Heart left ventricle (tissue), 16 donors: ENCODE results near the gene NEB. TPM values are rescaled to one million over a fixed set of nuclear protein-coding genes. Genes with fewer than 3 reads are reported as not detected.

ENCODE experiments used
- ATAC-seq, 4 donors: fragments of 200-7000 bp; cut with Tn5 transposase; one replicate each; pipeline ENCODE4 v1.9.1; 2020 to 2022; ENCODE audit warnings: moderate library complexity in 4 of 4, mild to moderate bottlenecking in 3 of 4, moderate number of reproducible peaks in 1 of 4
- DNase-seq, 5 donors: peaks; one replicate each; pipeline ENCODE4 v3.0.0-alpha.2; 2020
- H3K27ac ChIP-seq, 12 donors: fragments of 200-600 bp; sonication (generic) in 4 of 12; one replicate each; pipeline versions ENCODE4 v1.5.0 to v1.8.0; 2016 to 2022; ENCODE audit warnings: mild to moderate bottlenecking in 2 of 12
- H3K27me3 ChIP-seq, 9 donors: fragments of 200-600 bp; sonication (generic) in 2 of 9; one replicate each; pipeline versions ENCODE4 v1.5.1 to v1.8.0; 2016 to 2022; ENCODE audit warnings: mild to moderate bottlenecking in 3 of 9
- H3K36me3 ChIP-seq, 9 donors: fragments of 200-600 bp; sonication (generic) in 2 of 9; one replicate each; pipeline versions ENCODE4 v1.5.0 to v1.8.0; 2018 to 2022; ENCODE audit warnings: mild to moderate bottlenecking in 2 of 9
- H3K4me1 ChIP-seq, 12 donors: fragments of 200-600 bp; sonication (generic) in 4 of 12; one replicate each; pipeline versions ENCODE4 v1.5.0 to v1.8.0; 2016 to 2022; ENCODE audit warnings: mild to moderate bottlenecking in 3 of 12
- H3K4me3 ChIP-seq, 12 donors: fragments of 200-600 bp; sonication (generic) in 4 of 12; one replicate each; pipeline versions ENCODE4 v1.5.0 to v1.8.0; 2017 to 2022; ENCODE audit warnings: mild to moderate bottlenecking in 9 of 12, moderate library complexity in 4 of 12
- H3K9me3 ChIP-seq, 12 donors: fragments of 200-600 bp; sonication (generic) in 4 of 12; one replicate each; pipeline versions ENCODE4 v1.5.0 to v1.8.0; 2016 to 2022; ENCODE audit warnings: mild to moderate bottlenecking in 1 of 12
- CTCF ChIP-seq, 12 donors: fragments of 200-600 bp; sonication (generic) in 4 of 12; IDR thresholded peaks; one replicate each; pipeline versions ENCODE4 v1.5.0 to v1.8.0; 2018 to 2022; ENCODE audit warnings: antibody characterized with exemption in 12 of 12, mild to moderate bottlenecking in 5 of 12
- POLR2A ChIP-seq, 2 donors: fragments of 450-650 bp; IDR thresholded peaks; one replicate each; pipeline ENCODE4 v1.6.1; 2017; ENCODE audit warnings: antibody characterized with exemption in 2 of 2, mild to moderate bottlenecking in 2 of 2, moderate library complexity in 2 of 2
- WGBS, 4 donors: extraction: QIAGEN DNeasy Blood & Tissue Kit in 2 of 4; methylation state at CpG; one replicate each; pipeline versions ENCODE4 v1.1.5 to v1.1.7; 2013 to 2018; 5-methylcytosine and 5-hydroxymethylcytosine counted together
- intact Hi-C, 10 donors: fragments of 100-400 bp; cut with DNase I; formaldehyde crosslinking; loops; one replicate each; pipeline versions ENCODE4 v1.11.1 to v1.14.2; 2022
- polyA plus RNA-seq, 2 donors: library from polyadenylated mRNA; stranded (reverse); fragments of 200-250 nt; gene quantifications; one replicate each; pipeline ENCODE4 v1.2.3, GENCODE V29; 2013
- total RNA-seq, 9 donors: library from RNA; depleted of rRNA in 2 of 9; stranded (reverse); fragments of >200 nt in 2 of 9; fragmentation: NEBNext Ultra II Directional in 3 of 9; extraction: Animal tissue kit (Norgen Biotek cat#: 25700) in 3 of 9; gene quantifications; one replicate each; pipeline versions ENCODE4 v1.1.0 to v1.2.4, GENCODE V29; 2016 to 2023
- donor health status: ischemic (EF 13 %, LVEDD 7.1; RV severe dilation, severe dysfunction).
- donor health status: healthy with polysubstance abuse.
- donor health status: DM: no; HTN: yes; CAD: no.
- donor health status: DM: no; HTN: no; CAD: no.
- donor health status: ischemic (EF 25% LVEDD 6.9; RV normal size, moderate dysfunction).
- donor health status: ischemic (EF 25% LVEDD 5.7; RV mildly dilated, moderate dysfunction).
- donor health status: healthy.
- donor health status: DM: yes; HTN: yes; CAD: no.
- donor health status: ischemic (EF 35%, LVEDD 5.7; RV mildly dilated, moderate dysfunction).
- donor health status: nonischemic (EF 11% LVEDD 7.7; RV severe dilation, severe dysfunction).
- donor health status: DM: yes; HTN: yes; CAD: no.
- donor health status: PGD.
- donor health status: ischemic (EF 29% LVEDD 5.4; RV normal size, mild dysfunction).
- donor health status: nonischemic (EF 23%, LVEDD 6.1; RV moderate dilation, normal function).

NEB gene
- total and polyA plus RNA-seq, 11 donors, result 0.43 to 23.9 (median 3.0) TPM

GRCh38 chr2:151776367-151776766 is 42.1 kb upstream of the NEB start:
- no peak overlapping the region for H3K4me3 ChIP-seq
- ATAC-seq (no peak), DNase-seq (no peak)
- no peak for TF ChIP-seq CTCF (IDR thresholded peaks at IDR 0.05)
- H3K9me3 ChIP-seq, result peaks cover 0 to 4% (median 0%) of the 10 kb centered on the region in 12 donors
- peaks cover 0 to 41% (median 23%) of the 10 kb centered on the region in 9 donors for H3K36me3 ChIP-seq
- peaks cover 0 to 24% (median 10%) of the 10 kb centered on the region in 12 donors for H3K4me1 ChIP-seq
- no peak overlapping the region for H3K27ac ChIP-seq
- H3K27me3 ChIP-seq, result no peaks in the 10 kb centered on the region
- intact Hi-C loops, result no loop called here
- 94 to 100% (median 96%) methylated on average over 1 of the region's 1 CpG for WGBS, 4 donors

GRCh38 chr2:151775057-151775740 is 40.9 kb upstream of the NEB start:
- Histone ChIP-seq H3K4me3 (no peak overlapping the region), H3K4me1 (peaks cover 0 to 26% (median 10%) of the 10 kb centered on the region in 12 donors), H3K36me3 (peaks cover 0 to 37% (median 17%) of the 10 kb centered on the region in 9 donors), H3K27ac (peak overlapping the region in 5 of 12 donors; percentile 5 to 44 (median 40)), H3K9me3 (peaks cover 0 to 4% (median 0%) of the 10 kb centered on the region in 12 donors), H3K27me3 (no peaks in the 10 kb centered on the region)
- intact Hi-C loops, result no loop called here
- no peak for TF ChIP-seq POLR2A (IDR thresholded peaks at IDR 0.05)
- no peak for TF ChIP-seq CTCF (IDR thresholded peaks at IDR 0.05)
- ATAC-seq (peak; percentile 34 to 50 (median 38)), DNase-seq (no peak)
- 67 to 84% (median 75%) methylated on average over 6 of the region's 6 CpGs for WGBS, 4 donors

GRCh38 chr2:151774506-151774905 is 40.2 kb upstream of the NEB start:
- H3K4me1 ChIP-seq, result peaks cover 0 to 26% (median 10%) of the 10 kb centered on the region in 12 donors
- no peak for DNase-seq
- H3K9me3 ChIP-seq, result peaks cover 0 to 7% (median 0%) of the 10 kb centered on the region in 12 donors
- H3K4me3 ChIP-seq, result no peak overlapping the region
- WGBS, 4 donors, result 21 to 51% (median 27%) methylated on average over 3 of the region's 3 CpGs
- no peaks in the 10 kb centered on the region for H3K27me3 ChIP-seq
- TF ChIP-seq CTCF (IDR thresholded peaks at IDR 0.05), result no peak
- no peak for TF ChIP-seq POLR2A (IDR thresholded peaks at IDR 0.05)
- intact Hi-C loops, result no loop called here
- peak in 2 of 4 donors; percentile 13 to 53 for ATAC-seq
- peak overlapping the region in 5 of 12 donors; percentile 5 to 44 (median 40) for H3K27ac ChIP-seq
- peaks cover 0 to 34% (median 17%) of the 10 kb centered on the region in 9 donors for H3K36me3 ChIP-seq

- Histone ChIP-seq H3K4me1 (peaks cover 0 to 37% (median 14%) of the 10 kb centered on the region in 12 donors), H3K9me3 (peaks cover 0 to 5% (median 0%) of the 10 kb centered on the region in 12 donors), H3K27me3 (no peaks in the 10 kb centered on the region), H3K36me3 (peaks cover 0 to 12% (median 6%) of the 10 kb centered on the region in 9 donors), H3K27ac (peak overlapping the region in 3 of 12 donors; percentile 2 to 35 (median 17)), H3K4me3 (no peak overlapping the region)
- intact Hi-C loops, result no loop called here
- ATAC-seq, result peak in 3 of 4 donors; percentile 61 to 78 (median 71)
- DNase-seq, result peak in 2 of 5 donors; percentile 28 to 31
- TF ChIP-seq POLR2A (IDR thresholded peaks at IDR 0.05), result no peak
- no peak for TF ChIP-seq CTCF (IDR thresholded peaks at IDR 0.05)
- 81 to 87% (median 84%) methylated on average over 10 of the region's 10 CpGs for WGBS, 4 donors
These were observed 37.5 kb upstream of the NEB start for GRCh38 chr2:151771599-151772358.
